NCI-H1930 (cell line): ENCODE results near the gene UQCC2.

Experiments
- DNase-seq, 2 experiments: peaks; one replicate each; lab custom pipeline; 2025; lab: John Stamatoyannopoulos, UW

Gene UQCC2

GRCh38 chr6:33744001-33744848 lies 32.7 kb upstream of the UQCC2 start:
- peak; percentile 55 to 68 for DNase-seq

- DNase-seq = no peak
Observed at GRCh38 chr6:33742837-33743236, 31.3 kb upstream of the UQCC2 start.

- no peak for DNase-seq
Observed at GRCh38 chr6:33742092-33742491, 30.6 kb upstream of the UQCC2 start.

GRCh38 chr6:33740794-33741193 lies 29.3 kb upstream of the UQCC2 start:
- no peak for DNase-seq

GRCh38 chr6:33740204-33740608 lies 28.7 kb upstream of the UQCC2 start:
- no peak for DNase-seq

- DNase-seq = no peak
Observed at GRCh38 chr6:33739571-33739970, 28.1 kb upstream of the UQCC2 start.

GRCh38 chr6:33738879-33739278 lies 27.4 kb upstream of the UQCC2 start:
- no peak for DNase-seq

GRCh38 chr6:33738153-33738552 lies 26.7 kb upstream of the UQCC2 start:
- DNase-seq = no peak

- DNase-seq = no peak
Observed at GRCh38 chr6:33737267-33738026, 25.9 kb upstream of the UQCC2 start.

- no peak for DNase-seq
Observed at GRCh38 chr6:33735216-33735615, 23.7 kb upstream of the UQCC2 start.

- no peak for DNase-seq
Observed at GRCh38 chr6:33733709-33734007, 22.2 kb upstream of the UQCC2 start.

GRCh38 chr6:33732817-33733708 lies 21.6 kb upstream of the UQCC2 start:
- DNase-seq = no peak

- DNase-seq = no peak
Observed at GRCh38 chr6:33732385-33732784, 20.9 kb upstream of the UQCC2 start.

- DNase-seq = no peak
Observed at GRCh38 chr6:33731751-33732282, 20.3 kb upstream of the UQCC2 start.

- DNase-seq = no peak
Observed at GRCh38 chr6:33731035-33731434, 19.5 kb upstream of the UQCC2 start.

GRCh38 chr6:33730611-33731010 lies 19.1 kb upstream of the UQCC2 start:
- DNase-seq = no peak

- DNase-seq = no peak
Observed at GRCh38 chr6:33729059-33729458, 17.6 kb upstream of the UQCC2 start.

- DNase-seq = no peak
Observed at GRCh38 chr6:33728438-33728837, 16.9 kb upstream of the UQCC2 start.

GRCh38 chr6:33727932-33728331 lies 16.4 kb upstream of the UQCC2 start:
- DNase-seq = no peak

GRCh38 chr6:33727126-33727525 lies 15.6 kb upstream of the UQCC2 start:
- DNase-seq = no peak

GRCh38 chr6:33726696-33727095 lies 15.2 kb upstream of the UQCC2 start:
- no peak for DNase-seq
